ENCODE measurements around the gene CCDC157.

DNA sequence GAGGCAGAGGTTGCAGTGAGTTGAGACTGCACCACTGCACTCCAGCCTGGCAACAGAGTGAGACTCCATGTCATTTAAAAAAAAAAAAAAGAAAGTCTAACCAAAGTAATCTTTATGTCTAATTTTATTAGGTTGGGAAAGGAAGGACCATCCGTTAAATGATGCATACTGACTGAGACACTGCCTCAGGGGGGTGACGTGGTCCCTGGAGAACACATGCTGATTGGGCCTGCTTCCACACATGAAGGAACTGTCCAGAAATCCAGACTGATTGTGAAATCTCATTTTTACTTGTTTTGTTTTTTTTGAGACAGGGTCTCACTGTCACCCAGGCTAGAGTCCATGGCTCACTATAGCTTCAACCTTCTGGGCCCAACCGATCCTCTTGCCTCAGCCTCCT is 5.6 kb upstream of the CCDC157 start:
- TF ChIP-seq CTCF (tag by site-specific recombination; IDR thresholded peaks at IDR 0.05) (no peak), PRDM6 (tag by site-specific recombination; IDR thresholded peaks at IDR 0.05) (no peak), ZFP3 (tag by site-specific recombination; IDR thresholded peaks at IDR 0.05; ENCODE audit: low read depth) (no peak), MZF1 (tag by site-specific recombination; IDR thresholded peaks at IDR 0.05; ENCODE audit: borderline replicate concordance) (no peak), ZNF274 (IDR thresholded peaks at IDR 0.05; ENCODE audit: low read length) (no peak), ZNF274 (tag by site-specific recombination; IDR thresholded peaks at IDR 0.05; ENCODE audit: borderline replicate concordance) (no peak), ZNF610 (tag by site-specific recombination; IDR thresholded peaks at IDR 0.05; ENCODE audit: borderline replicate concordance) (no peak), ZNF521 (tag by site-specific recombination; IDR thresholded peaks at IDR 0.05) (no peak), ZNF843 (tag by site-specific recombination; IDR thresholded peaks at IDR 0.05) (no peak), ZBTB7A (tag by site-specific recombination; IDR thresholded peaks at IDR 0.05; ENCODE audit: low read depth) (no peak), KLF8 (tag by site-specific recombination; IDR thresholded peaks at IDR 0.05) (no peak)
- TF ChIP-seq, protein P1, sequence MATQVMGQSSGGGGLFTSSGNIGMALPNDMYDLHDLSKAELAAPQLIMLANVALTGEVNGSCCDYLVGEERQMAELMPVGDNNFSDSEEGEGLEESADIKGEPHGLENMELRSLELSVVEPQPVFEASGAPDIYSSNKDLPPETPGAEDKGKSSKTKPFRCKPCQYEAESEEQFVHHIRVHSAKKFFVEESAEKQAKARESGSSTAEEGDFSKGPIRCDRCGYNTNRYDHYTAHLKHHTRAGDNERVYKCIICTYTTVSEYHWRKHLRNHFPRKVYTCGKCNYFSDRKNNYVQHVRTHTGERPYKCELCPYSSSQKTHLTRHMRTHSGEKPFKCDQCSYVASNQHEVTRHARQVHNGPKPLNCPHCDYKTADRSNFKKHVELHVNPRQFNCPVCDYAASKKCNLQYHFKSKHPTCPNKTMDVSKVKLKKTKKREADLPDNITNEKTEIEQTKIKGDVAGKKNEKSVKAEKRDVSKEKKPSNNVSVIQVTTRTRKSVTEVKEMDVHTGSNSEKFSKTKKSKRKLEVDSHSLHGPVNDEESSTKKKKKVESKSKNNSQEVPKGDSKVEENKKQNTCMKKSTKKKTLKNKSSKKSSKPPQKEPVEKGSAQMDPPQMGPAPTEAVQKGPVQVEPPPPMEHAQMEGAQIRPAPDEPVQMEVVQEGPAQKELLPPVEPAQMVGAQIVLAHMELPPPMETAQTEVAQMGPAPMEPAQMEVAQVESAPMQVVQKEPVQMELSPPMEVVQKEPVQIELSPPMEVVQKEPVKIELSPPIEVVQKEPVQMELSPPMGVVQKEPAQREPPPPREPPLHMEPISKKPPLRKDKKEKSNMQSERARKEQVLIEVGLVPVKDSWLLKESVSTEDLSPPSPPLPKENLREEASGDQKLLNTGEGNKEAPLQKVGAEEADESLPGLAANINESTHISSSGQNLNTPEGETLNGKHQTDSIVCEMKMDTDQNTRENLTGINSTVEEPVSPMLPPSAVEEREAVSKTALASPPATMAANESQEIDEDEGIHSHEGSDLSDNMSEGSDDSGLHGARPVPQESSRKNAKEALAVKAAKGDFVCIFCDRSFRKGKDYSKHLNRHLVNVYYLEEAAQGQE (tag by site-specific recombination; IDR thresholded peaks at IDR 0.05) = no peak
- TF ChIP-seq, protein P2, sequence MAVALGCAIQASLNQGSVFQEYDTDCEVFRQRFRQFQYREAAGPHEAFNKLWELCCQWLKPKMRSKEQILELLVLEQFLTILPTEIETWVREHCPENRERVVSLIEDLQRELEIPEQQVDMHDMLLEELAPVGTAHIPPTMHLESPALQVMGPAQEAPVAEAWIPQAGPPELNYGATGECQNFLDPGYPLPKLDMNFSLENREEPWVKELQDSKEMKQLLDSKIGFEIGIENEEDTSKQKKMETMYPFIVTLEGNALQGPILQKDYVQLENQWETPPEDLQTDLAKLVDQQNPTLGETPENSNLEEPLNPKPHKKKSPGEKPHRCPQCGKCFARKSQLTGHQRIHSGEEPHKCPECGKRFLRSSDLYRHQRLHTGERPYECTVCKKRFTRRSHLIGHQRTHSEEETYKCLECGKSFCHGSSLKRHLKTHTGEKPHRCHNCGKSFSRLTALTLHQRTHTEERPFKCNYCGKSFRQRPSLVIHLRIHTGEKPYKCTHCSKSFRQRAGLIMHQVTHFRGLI (tag by site-specific recombination; IDR thresholded peaks at IDR 0.05) = no peak
- TF ChIP-seq, protein P3, sequence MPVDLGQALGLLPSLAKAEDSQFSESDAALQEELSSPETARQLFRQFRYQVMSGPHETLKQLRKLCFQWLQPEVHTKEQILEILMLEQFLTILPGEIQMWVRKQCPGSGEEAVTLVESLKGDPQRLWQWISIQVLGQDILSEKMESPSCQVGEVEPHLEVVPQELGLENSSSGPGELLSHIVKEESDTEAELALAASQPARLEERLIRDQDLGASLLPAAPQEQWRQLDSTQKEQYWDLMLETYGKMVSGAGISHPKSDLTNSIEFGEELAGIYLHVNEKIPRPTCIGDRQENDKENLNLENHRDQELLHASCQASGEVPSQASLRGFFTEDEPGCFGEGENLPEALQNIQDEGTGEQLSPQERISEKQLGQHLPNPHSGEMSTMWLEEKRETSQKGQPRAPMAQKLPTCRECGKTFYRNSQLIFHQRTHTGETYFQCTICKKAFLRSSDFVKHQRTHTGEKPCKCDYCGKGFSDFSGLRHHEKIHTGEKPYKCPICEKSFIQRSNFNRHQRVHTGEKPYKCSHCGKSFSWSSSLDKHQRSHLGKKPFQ (tag by site-specific recombination; IDR thresholded peaks at IDR 0.05) = no peak
